Lower leg skin (tissue), 4 donors: ENCODE data around the gene B2M. TPM values are rescaled to one million over a fixed set of nuclear protein-coding genes. Genes with fewer than 3 reads are reported as not detected.
"Not testable (repeated sequence)": the region's sequence is repeated elsewhere in the genome, so short reads cannot be mapped to it uniquely, and the experiment has no call there.

Experiments used
- DNase-seq, 2 donors: peaks; one replicate each; pipeline ENCODE4 v3.0.0-alpha.2; 2019; ENCODE audit warnings: low spot score in 2 of 2
- H3K4me3 ChIP-seq: fragments of 200-600 bp; sonication (generic); 2 replicates; pipeline ENCODE4 v1.5.1; 2017; ENCODE audit warnings: mild to moderate bottlenecking, low read depth; ENCODE audit not compliant: poor library complexity, severe bottlenecking
- CTCF ChIP-seq, 3 donors: fragments of 450-650 bp; IDR thresholded peaks; one replicate each; pipeline ENCODE4 v1.5.1; 2016; ENCODE audit warnings: antibody characterized with exemption in 3 of 3, mild to moderate bottlenecking in 3 of 3, moderate library complexity in 2 of 3
- POLR2A ChIP-seq, 2 donors: fragments of 450-650 bp; IDR thresholded peaks; one replicate each; pipeline ENCODE4 v1.6.1; 2016 to 2017; ENCODE audit warnings: antibody characterized with exemption in 2 of 2, mild to moderate bottlenecking in 1 of 2, moderate library complexity in 1 of 2
- WGBS, 2 donors: methylation state at CpG; one replicate each; pipeline ENCODE4 v1.1.5; 2018; 5-methylcytosine and 5-hydroxymethylcytosine counted together
- intact Hi-C: fragments of 100-400 bp; cut with DNase I; formaldehyde crosslinking; loops from one replicate; pipeline ENCODE4 v1.15.0; 2023; ENCODE audit warnings: low total_unique reads
- total RNA-seq, 4 donors: library from RNA; depleted of rRNA; stranded (reverse); fragments of >200 nt; gene quantifications; one replicate each; pipeline ENCODE4 v1.1.0, GENCODE V29; 2016

B2M gene
- total RNA-seq, 4 donors from 2014 or later: 2,406 to 3,013 (median 2,777) TPM

- no peak for DNase-seq
- WGBS, 2 donors: 69 to 71% methylated on average over 2 of the region's 2 CpGs
- H3K4me3 ChIP-seq: no peak overlapping the region
- TF ChIP-seq CTCF (IDR thresholded peaks at IDR 0.05) (no peak), POLR2A (IDR thresholded peaks at IDR 0.05) (no peak)
- intact Hi-C loops: loop anchor here (5.0 kb wide), 2 partner anchors 68 to 153 kb away; no protein-coding TSS in a partner anchor
These were observed 23.6 kb downstream of the B2M start for GRCh38 chr15:44734839-44735481.

GRCh38 chr15:44735482-44736180 lies 24.3 kb downstream of the B2M start:
- no peak overlapping the region for H3K4me3 ChIP-seq
- 57 to 69% methylated on average over 8 of the region's 8 CpGs for WGBS, 2 donors
- TF ChIP-seq POLR2A (IDR thresholded peaks at IDR 0.05) (no peak), CTCF (IDR thresholded peaks at IDR 0.05) (no peak)
- intact Hi-C loops: loop anchor here (5.0 kb wide), 1 partner anchor 68 kb away; no protein-coding TSS in a partner anchor
- DNase-seq: no peak

- TF ChIP-seq POLR2A (IDR thresholded peaks at IDR 0.05) (no peak), CTCF (IDR thresholded peaks at IDR 0.05) (no peak)
- H3K4me3 ChIP-seq: no peak within 1 kb of the TSS
- WGBS, 2 donors: 72 to 81% methylated on average over 3 of the region's 3 CpGs
- intact Hi-C loops: loop anchor here (5.0 kb wide), 1 partner anchor 69 kb away; no protein-coding TSS in a partner anchor
- no peak for DNase-seq
These were observed 25.0 kb downstream of the B2M start, which contains the start of gene TRIM69 for GRCh38 chr15:44736181-44736765. TSS of gene TRIM69 (plus strand) at chr15:44736528. CDS start at chr15:44736705, 177 bp downstream.

- no peak for DNase-seq
- intact Hi-C loops: loop anchor here (5.0 kb wide), 1 partner anchor 71 kb away; no protein-coding TSS in a partner anchor
- H3K4me3 ChIP-seq: no peak overlapping the region
- WGBS, 2 donors: 69 to 71% methylated on average over 3 of the region's 3 CpGs
- TF ChIP-seq CTCF (IDR thresholded peaks at IDR 0.05) (no peak), POLR2A (IDR thresholded peaks at IDR 0.05) (no peak)
These were observed 27.1 kb downstream of the B2M start for GRCh38 chr15:44738340-44738984.

- not testable (repeated sequence) for DNase-seq, H3K4me3 ChIP-seq
- intact Hi-C loops: loop anchor here (5.0 kb wide), 1 partner anchor 72 kb away; no protein-coding TSS in a partner anchor
- WGBS, 2 donors: 75 to 87% methylated on average over 22 to 24 of the region's 24 CpGs
These were observed 28.0 kb downstream of the B2M start for GRCh38 chr15:44739222-44739847.

GRCh38 chr15:44743454-44743853 lies 32.1 kb downstream of the B2M start:
- DNase-seq, H3K4me3 ChIP-seq, intact Hi-C loops: not testable (repeated sequence)
- WGBS, 2 donors: 86 to 92% methylated on average over 2 of the region's 2 CpGs
